NCI-H524 (cell line): Measurements from ENCODE around the gene KIFC3.
A peak's percentile ranks its signal among the peaks of the same experiment; 100 is the strongest.
"Not testable (repeated sequence)": the region's sequence is repeated elsewhere in the genome, so short reads cannot be mapped to it uniquely, and the experiment has no call there.

ENCODE experiments used
- DNase-seq, 2 experiments: peaks; one replicate each; lab custom pipeline; 2025; lab: John Stamatoyannopoulos, UW

Gene KIFC3

GRCh38 chr16:57753448-57754353 is 48.6 kb downstream of the KIFC3 start:
- DNase-seq: no peak

GRCh38 chr16:57752581-57753447 is 49.5 kb downstream of the KIFC3 start:
- DNase-seq: no peak

GRCh38 chr16:57752203-57752580 is 50.1 kb downstream of the KIFC3 start:
- DNase-seq: no peak

- no peak for DNase-seq
Measured at GRCh38 chr16:57751539-57752202, 50.6 kb downstream of the KIFC3 start.

- DNase-seq: no peak
Measured at GRCh38 chr16:57750796-57751538, 51.3 kb downstream of the KIFC3 start.

- no peak for DNase-seq
Measured at GRCh38 chr16:57749856-57750452, 52.3 kb downstream of the KIFC3 start.

- no peak for DNase-seq
Measured at GRCh38 chr16:57749101-57749692, 53.1 kb downstream of the KIFC3 start.

GRCh38 chr16:57748596-57748995 is 53.7 kb downstream of the KIFC3 start:
- DNase-seq: no peak

DNA sequence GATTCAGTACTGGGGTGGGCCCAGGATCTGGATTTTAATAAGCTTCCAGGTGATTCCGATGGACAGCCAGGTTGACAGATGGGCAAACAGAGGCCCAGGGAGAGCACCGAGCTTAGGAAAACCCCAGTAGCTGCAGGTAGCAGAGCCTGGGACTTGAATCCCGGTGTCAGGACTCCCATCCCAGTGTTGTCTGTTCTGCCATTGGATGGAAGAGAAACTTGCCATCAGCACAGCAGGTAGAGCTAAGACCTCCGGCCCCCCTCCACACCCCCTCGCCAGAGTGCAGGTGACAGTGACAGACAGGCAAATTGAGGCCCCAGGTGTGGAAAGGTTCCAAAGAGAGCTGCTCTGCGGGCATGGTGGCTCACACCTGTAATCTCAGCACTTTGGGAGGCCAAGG is 54.3 kb downstream of the KIFC3 start:
- no peak for DNase-seq

GRCh38 chr16:57747496-57747895 is 54.8 kb downstream of the KIFC3 start:
- no peak for DNase-seq

GRCh38 chr16:57747091-57747490 is 55.2 kb downstream of the KIFC3 start:
- DNase-seq: no peak

GRCh38 chr16:57746316-57746715 is 56.0 kb downstream of the KIFC3 start:
- DNase-seq: not testable (repeated sequence)

GRCh38 chr16:57745768-57746167 is 56.5 kb downstream of the KIFC3 start:
- DNase-seq: peak; percentile 52 to 76

DNA sequence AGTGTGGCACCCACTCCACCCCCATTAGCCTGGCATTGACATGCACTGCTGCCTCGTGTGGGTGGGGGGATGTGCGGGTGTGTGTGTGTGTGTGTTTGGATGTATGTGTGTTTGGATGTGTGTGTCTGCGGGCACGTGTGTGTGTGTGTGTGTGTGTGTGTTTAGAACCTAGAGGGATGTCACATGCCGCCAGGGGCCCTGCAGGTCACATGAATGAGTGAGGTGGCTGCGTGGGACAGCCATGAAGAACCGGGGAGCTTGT is 57.7 kb downstream of the KIFC3 start:
- no peak for DNase-seq

DNA sequence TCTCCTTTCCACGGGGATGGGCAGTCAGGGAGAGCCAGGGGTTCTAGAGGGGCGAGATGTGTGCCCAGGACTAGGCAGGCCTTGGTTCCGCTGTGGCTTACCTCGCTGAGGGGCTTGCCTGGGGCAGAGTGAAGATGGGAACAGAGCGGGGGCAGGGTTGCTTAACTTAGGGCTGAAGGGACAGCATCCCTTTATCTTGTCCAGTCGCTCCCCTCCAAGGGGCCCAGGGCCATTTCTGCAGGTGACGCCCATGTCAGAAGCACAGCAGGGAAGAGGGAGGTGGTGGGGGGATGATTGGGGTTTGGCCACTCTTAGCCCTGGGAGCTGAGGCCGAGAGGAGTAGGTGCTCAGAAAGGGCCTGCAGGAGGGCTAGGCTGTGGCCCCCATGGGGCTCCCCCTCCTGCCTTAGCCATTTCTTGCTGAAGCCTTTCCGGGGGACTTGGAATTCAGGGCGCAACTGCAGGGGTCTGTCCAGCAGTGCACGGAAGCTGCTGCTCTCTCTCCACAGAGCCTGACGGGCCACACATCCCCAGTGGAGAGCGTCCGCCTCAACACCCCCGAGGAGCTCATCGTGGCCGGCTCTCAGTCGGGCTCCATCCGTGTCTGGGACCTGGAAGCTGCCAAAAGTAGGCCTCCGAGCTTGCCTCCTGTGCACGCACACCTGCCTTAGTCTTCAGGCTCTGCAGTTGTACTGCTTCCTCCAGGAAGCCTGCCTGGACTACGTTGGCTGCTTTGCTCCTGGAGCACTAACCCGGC is 58.2 kb downstream of the KIFC3 start:
- DNase-seq: no peak

- no peak for DNase-seq
Measured at GRCh38 chr16:57743458-57743857, 58.8 kb downstream of the KIFC3 start.

- DNase-seq: no peak
Measured at GRCh38 chr16:57742543-57742942, 59.7 kb downstream of the KIFC3 start.

DNA sequence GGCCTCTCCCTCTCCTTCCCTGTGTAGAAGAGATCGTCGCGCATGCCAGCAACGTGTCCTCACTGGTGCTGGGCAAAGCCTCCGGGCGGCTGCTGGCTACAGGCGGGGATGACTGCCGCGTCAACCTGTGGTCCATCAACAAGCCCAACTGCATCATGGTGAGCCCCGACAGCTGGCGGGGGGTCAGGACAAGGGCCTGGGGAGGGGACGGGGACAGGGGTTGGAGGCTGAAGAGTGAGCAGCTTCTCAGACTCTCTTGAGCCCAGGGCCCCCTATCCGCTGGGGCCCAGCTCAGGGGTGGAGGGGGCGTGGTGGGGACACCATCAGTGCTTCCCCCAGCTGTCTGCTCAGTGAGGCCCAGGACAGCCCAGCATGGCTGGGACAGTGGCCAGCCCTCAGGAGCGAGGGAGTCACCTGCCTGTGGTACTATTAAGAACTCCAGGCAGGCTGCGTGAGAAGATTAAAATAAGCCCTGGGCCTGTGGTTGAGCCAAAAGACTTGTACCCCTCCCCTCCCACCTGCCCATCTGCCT is 60.6 kb downstream of the KIFC3 start:
- peak; percentile 88 to 97 for DNase-seq

DNA sequence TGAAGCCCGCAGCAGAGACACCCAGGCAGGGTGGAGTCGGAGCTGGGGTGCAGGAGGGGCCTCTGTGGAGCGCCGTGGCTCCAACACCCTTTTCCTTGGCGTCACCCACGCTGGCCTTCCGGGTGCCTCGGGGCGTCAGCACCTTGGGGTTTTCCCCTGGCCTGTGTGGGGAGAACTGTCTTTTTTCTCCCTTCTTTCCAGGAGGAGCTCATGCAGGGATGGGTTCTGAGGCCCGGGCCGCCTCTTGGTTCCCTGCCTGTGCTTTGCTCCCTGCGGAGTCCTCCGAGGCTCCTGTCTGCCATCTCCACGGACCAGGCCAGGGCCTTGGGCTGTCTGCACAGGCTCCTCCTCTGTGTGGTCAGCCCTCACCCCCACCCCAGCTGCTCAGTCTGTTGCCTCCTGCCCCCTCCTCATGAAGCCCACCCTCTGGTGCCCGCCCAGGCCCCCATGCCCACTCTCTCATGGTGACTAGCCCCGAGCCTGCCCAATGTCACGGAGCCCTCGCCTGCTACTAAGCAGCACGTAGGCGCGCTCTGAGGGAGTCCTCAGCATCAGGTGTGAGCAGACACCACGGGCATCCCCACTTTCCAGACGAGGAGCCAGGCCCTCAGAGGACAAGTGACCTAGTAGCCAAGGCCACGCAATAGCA is 61.7 kb downstream of the KIFC3 start:
- DNase-seq: no peak
